ENCODE results near the gene RBCK1. TPM values are rescaled to one million over a fixed set of nuclear protein-coding genes. Genes with fewer than 3 reads are reported as not detected.

Gene RBCK1
- total and polyA plus RNA-seq, 9 of the 15 experiments (the other 6 are each of a cell fraction or from before 2014, with no cell fraction given): 5.9 to 59.3 (median 26.5) TPM

DNA sequence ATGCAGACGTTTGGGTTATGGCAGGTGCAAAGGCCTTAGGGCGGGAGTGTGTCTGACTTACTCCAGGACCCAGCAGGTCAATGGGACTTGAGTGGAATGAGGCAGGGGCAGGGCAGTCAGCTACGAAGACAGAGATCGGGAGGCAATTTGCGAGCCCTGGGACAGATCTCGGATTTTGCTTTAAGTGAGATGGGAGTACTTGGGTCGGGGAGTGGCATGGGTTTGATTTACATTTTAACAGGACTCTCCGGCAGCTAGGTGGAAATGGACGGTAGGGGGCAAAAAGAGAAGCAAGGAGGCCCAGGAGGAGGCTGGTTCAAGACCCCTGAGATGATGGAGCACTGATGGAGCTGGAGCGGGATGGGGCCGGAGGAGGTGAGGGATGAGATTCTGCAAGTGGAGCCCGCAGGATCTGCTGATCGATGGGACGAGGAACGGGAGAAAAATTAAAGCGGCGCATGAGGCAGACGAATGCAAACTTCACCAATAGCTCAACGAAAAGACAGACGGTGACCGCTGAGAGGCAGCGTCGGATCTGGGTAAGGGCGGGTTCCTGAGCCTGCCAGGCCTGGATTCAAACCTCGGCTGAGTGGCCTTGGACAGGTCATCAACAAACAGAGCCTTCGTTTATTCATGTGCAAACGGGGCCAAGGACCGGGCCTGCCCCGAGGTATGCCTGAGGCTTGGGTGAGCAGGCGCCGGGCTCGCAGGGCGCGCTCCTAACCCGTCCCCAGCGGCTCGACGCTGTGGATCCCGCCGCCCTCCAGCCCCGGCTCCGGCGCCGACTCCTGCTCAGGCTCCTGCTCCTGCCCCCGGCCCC is 756 bp upstream of the RBCK1 start (continued):
- no peak for TF ChIP-seq MED1 (CRISPR knock-in tag; IDR thresholded peaks at IDR 0.05; ENCODE audit: borderline replicate concordance)
- TF ChIP-seq BRD4 (IDR thresholded peaks at IDR 0.05): no peak
- TF ChIP-seq KDM2B (CRISPR knock-in tag; IDR thresholded peaks at IDR 0.05): no peak
- TF ChIP-seq KLF10 (CRISPR knock-in tag; IDR thresholded peaks at IDR 0.05): no peak
- no peak for TF ChIP-seq YY1 (IDR thresholded peaks at IDR 0.05; ENCODE audit: borderline replicate concordance in 1 of 3, control insufficient read depth in 1 of 3, extremely low read depth in 1 of 3, insufficient read depth in 3 of 3, insufficient read length in 1 of 3, insufficient replicate concordance in 2 of 3, low read depth in 1 of 3, low read length in 2 of 3)
- peak; percentile 18; the same call in 1 of the 2 replicates for TF ChIP-seq CXXC5 (CRISPR knock-in tag; IDR thresholded peaks at IDR 0.05)
- TF ChIP-seq JUN (IDR thresholded peaks at IDR 0.05; ENCODE audit: borderline replicate concordance, low read depth, low read length): no peak
- no peak for TF ChIP-seq JUN (CRISPR knock-in tag; IDR thresholded peaks at IDR 0.05; ENCODE audit: borderline replicate concordance)
- peak; percentile 86 for TF ChIP-seq PHB (CRISPR knock-in tag; IDR thresholded peaks at IDR 0.05)
- TF ChIP-seq XRCC5 (IDR thresholded peaks at IDR 0.05; ENCODE audit: low read depth, low read length): no peak
- no peak for TF ChIP-seq NFE2L1 (tag; IDR thresholded peaks at IDR 0.05; ENCODE audit: borderline replicate concordance, low read depth)
- no peak for TF ChIP-seq ZNF586 (CRISPR knock-in tag; conservative IDR thresholded peaks at IDR 0.05)
- TF ChIP-seq CC2D1A (IDR thresholded peaks at IDR 0.05): no peak
- TF ChIP-seq ZC3H4 (CRISPR knock-in tag; IDR thresholded peaks at IDR 0.05; ENCODE audit: borderline replicate concordance): no peak
- no peak; the same call in 1 of the 2 replicates for TF ChIP-seq CTBP1 (IDR thresholded peaks at IDR 0.05; ENCODE audit: borderline replicate concordance)
- TF ChIP-seq KAT2B (IDR thresholded peaks at IDR 0.05; ENCODE audit: low read depth, low read length): no peak
- no peak for TF ChIP-seq ARHGAP35 (IDR thresholded peaks at IDR 0.05; ENCODE audit: partially characterized antibody)
- no peak for TF ChIP-seq ZBTB49 (CRISPR knock-in tag; IDR thresholded peaks at IDR 0.05; ENCODE audit: borderline replicate concordance)
- no peak for TF ChIP-seq TCFL5 (CRISPR knock-in tag; conservative IDR thresholded peaks at IDR 0.05)
- no peak for TF ChIP-seq ZNF79 (CRISPR knock-in tag; IDR thresholded peaks at IDR 0.05; ENCODE audit: low read depth)
- no peak for TF ChIP-seq SRSF9 (IDR thresholded peaks at IDR 0.05; ENCODE audit: borderline replicate concordance, low read depth, low read length)
- TF ChIP-seq PHF8 (IDR thresholded peaks at IDR 0.05; ENCODE audit: borderline replicate concordance, low read length): peak; percentile 67; the same call in 1 of the 2 replicates
- TF ChIP-seq XRCC3 (IDR thresholded peaks at IDR 0.05): no peak
- TF ChIP-seq FOXA3 (CRISPR knock-in tag; conservative IDR thresholded peaks at IDR 0.05 in 1 of 2, IDR thresholded peaks at IDR 0.05 in 1 of 2): no peak
- no peak for TF ChIP-seq FOXK1 (CRISPR knock-in tag; IDR thresholded peaks at IDR 0.05; ENCODE audit: borderline replicate concordance)
- peak in 1 of 2 experiments; percentile 26; a peak in 1 of 4 replicates for TF ChIP-seq ARNT (IDR thresholded peaks at IDR 0.05)
- no peak for TF ChIP-seq LCOR (CRISPR knock-in tag; IDR thresholded peaks at IDR 0.05)
